H9 (cell line): ENCODE data around the gene PTPN23. TPM values are rescaled to one million over a fixed set of nuclear protein-coding genes. Genes with fewer than 3 reads are reported as not detected.

Experiments
- DNase-seq: peaks from one replicate; pipeline ENCODE4 v3.0.0-alpha.2; 2017
- H2AFZ ChIP-seq: one replicate; pipeline ENCODE4 v1.6.1; 2013; ENCODE audit warnings: mild to moderate bottlenecking, low read length, control low read depth, moderate library complexity
- H2AK5ac ChIP-seq: 2 replicates; pipeline ENCODE4 v1.6.1; 2013; ENCODE audit warnings: low read length, control low read depth, mixed read lengths; ENCODE audit not compliant: insufficient read length
- H2BK120ac ChIP-seq: one replicate; pipeline ENCODE4 v1.6.1; 2013; ENCODE audit warnings: low read depth, mild to moderate bottlenecking, low read length, control low read depth, inconsistent platforms; ENCODE audit not compliant: poor library complexity, severe bottlenecking
- H2BK12ac ChIP-seq: 2 replicates; pipeline ENCODE4 v1.6.1; 2013; ENCODE audit warnings: low read length, control low read depth, mixed read lengths, low read depth; ENCODE audit not compliant: insufficient read length
- H2BK15ac ChIP-seq: 2 replicates; pipeline ENCODE4 v1.6.1; 2013; ENCODE audit warnings: low read depth, low read length, control low read depth
- H2BK20ac ChIP-seq: one replicate; pipeline ENCODE4 v1.6.1; 2013; ENCODE audit warnings: low read depth, mild to moderate bottlenecking, low read length, control low read depth, inconsistent platforms; ENCODE audit not compliant: poor library complexity, severe bottlenecking
- H2BK5ac ChIP-seq: 2 replicates; pipeline ENCODE4 v1.6.1; 2013; ENCODE audit warnings: low read length, control low read depth, mixed read lengths; ENCODE audit not compliant: insufficient read length
- H3K14ac ChIP-seq: 2 replicates; pipeline ENCODE4 v1.6.1; 2013; ENCODE audit warnings: low read length, control low read depth; ENCODE audit not compliant: insufficient read depth
- H3K18ac ChIP-seq: 2 replicates; pipeline ENCODE4 v1.6.1; 2013; ENCODE audit warnings: low read depth, mild to moderate bottlenecking, mixed read lengths, low read length, control low read depth; ENCODE audit not compliant: insufficient read length
- H3K23ac ChIP-seq: 2 replicates; pipeline ENCODE4 v1.6.1; 2013; ENCODE audit warnings: low read length, control low read depth, mixed read lengths, low read depth; ENCODE audit not compliant: insufficient read length
- H3K23me2 ChIP-seq: 2 replicates; pipeline ENCODE4 v1.6.1; 2013; ENCODE audit warnings: low read depth, mild to moderate bottlenecking, mixed read lengths, low read length, control low read depth; ENCODE audit not compliant: insufficient read length, poor library complexity, severe bottlenecking
- H3K27ac ChIP-seq: 2 replicates; pipeline ENCODE4 v1.5.1; 2013; ENCODE audit warnings: low read length, control low read depth, mixed read lengths, low read depth; ENCODE audit not compliant: insufficient read length
- H3K27me3 ChIP-seq: 2 replicates; pipeline ENCODE4 v1.6.1; 2013; ENCODE audit warnings: low read length, control low read depth, inconsistent platforms; ENCODE audit not compliant: insufficient read depth
- H3K4ac ChIP-seq: 2 replicates; pipeline ENCODE4 v1.6.1; 2013; ENCODE audit warnings: low read depth, mild to moderate bottlenecking, control low read depth, inconsistent platforms, low read length, moderate library complexity
- H3K4me1 ChIP-seq: 2 replicates; pipeline ENCODE4 v1.6.1; 2013; ENCODE audit warnings: low read length, control low read depth, inconsistent platforms; ENCODE audit not compliant: insufficient read depth
- H3K4me2 ChIP-seq: 2 replicates; pipeline ENCODE4 v1.6.1; 2013; ENCODE audit warnings: low read length, control low read depth, mixed read lengths; ENCODE audit not compliant: insufficient read length, insufficient read depth
- H3K56ac ChIP-seq: 2 replicates; pipeline ENCODE4 v1.6.1; 2013; ENCODE audit warnings: low read depth, mild to moderate bottlenecking, mixed read lengths, low read length, control low read depth; ENCODE audit not compliant: insufficient read length
- H3K79me1 ChIP-seq: 2 replicates; pipeline ENCODE4 v1.6.1; 2013; ENCODE audit warnings: low read depth, mild to moderate bottlenecking, moderate library complexity, low read length, control low read depth, inconsistent platforms; ENCODE audit not compliant: insufficient read depth, poor library complexity, severe bottlenecking
- H3K79me2 ChIP-seq: 2 replicates; pipeline ENCODE4 v1.6.1; 2013; ENCODE audit warnings: low read length, control low read depth, inconsistent platforms; ENCODE audit not compliant: insufficient read depth
- H3K9ac ChIP-seq: 2 replicates; pipeline ENCODE4 v1.6.1; 2013; ENCODE audit warnings: low read length, control low read depth, mixed read lengths; ENCODE audit not compliant: insufficient read length; ENCODE audit errors: extremely low read depth
- H3K9me3 ChIP-seq: one replicate; pipeline ENCODE4 v1.6.1; 2013; ENCODE audit warnings: low read depth, low read length, inconsistent platforms; ENCODE audit not compliant: control insufficient read depth
- H3T11ph ChIP-seq: one replicate; pipeline ENCODE4 v1.6.1; 2013; ENCODE audit warnings: mild to moderate bottlenecking, low read length, control low read depth, inconsistent platforms
- H4K20me1 ChIP-seq: one replicate; pipeline ENCODE4 v1.6.1; 2013; ENCODE audit not compliant: control insufficient read depth, insufficient read length, insufficient read depth
- H4K5ac ChIP-seq: 2 replicates; pipeline ENCODE4 v1.6.1; 2013; ENCODE audit warnings: low read depth, mild to moderate bottlenecking, mixed read lengths, low read length, control low read depth; ENCODE audit not compliant: insufficient read length
- H4K8ac ChIP-seq: replicated peaks from 2 replicates; pipeline ENCODE4 v1.6.1; 2013; ENCODE audit warnings: low read length, control low read depth, mixed read lengths, low read depth; ENCODE audit not compliant: insufficient read length
- H4K91ac ChIP-seq: 2 replicates; pipeline ENCODE4 v1.6.1; 2013; ENCODE audit warnings: low read depth, mild to moderate bottlenecking, moderate library complexity, mixed read lengths, low read length, control low read depth; ENCODE audit not compliant: insufficient read length
- H3K27ac Mint-ChIP-seq, 3 experiments: 2 replicates in 2 of 3; 3 replicates in 1 of 3; pipeline ENCODE4 v1.8.0; 2020 to 2021; ENCODE audit warnings: mixed read lengths in 3 of 3, mild to moderate bottlenecking in 1 of 3, moderate library complexity in 1 of 3
- H3K27me3 Mint-ChIP-seq: 2 replicates; pipeline ENCODE4 v1.8.0; 2021; ENCODE audit warnings: low read depth, mild to moderate bottlenecking, moderate library complexity, mixed read lengths
- H3K36me3 Mint-ChIP-seq, 3 experiments: 2 replicates in 2 of 3; 3 replicates in 1 of 3; pipeline ENCODE4 v1.8.0; 2020 to 2021; ENCODE audit warnings: low read depth in 3 of 3, mixed read lengths in 3 of 3; ENCODE audit not compliant: insufficient read depth in 1 of 3
- H3K4me1 Mint-ChIP-seq, 2 experiments: 2 replicates each; pipeline ENCODE4 v1.8.0; 2020; ENCODE audit warnings: mixed read lengths in 2 of 2
- H3K4me3 Mint-ChIP-seq, 2 experiments: 2 replicates in 1 of 2; 3 replicates in 1 of 2; pipeline ENCODE4 v1.8.0; 2020 to 2021; ENCODE audit warnings: mild to moderate bottlenecking in 2 of 2, mixed read lengths in 2 of 2, moderate library complexity in 1 of 2
- H3K9me3 Mint-ChIP-seq, 2 experiments: 2 replicates in 1 of 2; 3 replicates in 1 of 2; pipeline ENCODE4 v1.8.0; 2020; ENCODE audit warnings: mild to moderate bottlenecking in 2 of 2, mixed read lengths in 2 of 2, moderate library complexity in 1 of 2
- WGBS: extraction: QIAGEN DNeasy Blood & Tissue Kit; methylation state at CpG from one replicate; pipeline ENCODE4 v1.1.7; 2013; ENCODE audit warnings: missing lambda C conversion rate, low lambda C conversion rate, mixed read lengths; ENCODE audit not compliant: insufficient read length; ENCODE audit errors: extremely low coverage; 5-methylcytosine and 5-hydroxymethylcytosine counted together
- total RNA-seq: library from RNA; stranded (reverse); gene quantifications from 2 replicates; pipeline ENCODE4 v1.2.1, GENCODE V29; 2021
- TF ChIP-seq, protein P1 (sequence below): fragments of 200-600 bp; sonication (generic); conservative IDR thresholded peaks from 3 replicates; pipeline ENCODE4 v1.8.0; 2021; ENCODE audit warnings: antibody characterized with exemption, mild to moderate bottlenecking

Gene PTPN23
- total RNA-seq, 1 experiment from 2014 or later = 42.2 TPM

DNA sequence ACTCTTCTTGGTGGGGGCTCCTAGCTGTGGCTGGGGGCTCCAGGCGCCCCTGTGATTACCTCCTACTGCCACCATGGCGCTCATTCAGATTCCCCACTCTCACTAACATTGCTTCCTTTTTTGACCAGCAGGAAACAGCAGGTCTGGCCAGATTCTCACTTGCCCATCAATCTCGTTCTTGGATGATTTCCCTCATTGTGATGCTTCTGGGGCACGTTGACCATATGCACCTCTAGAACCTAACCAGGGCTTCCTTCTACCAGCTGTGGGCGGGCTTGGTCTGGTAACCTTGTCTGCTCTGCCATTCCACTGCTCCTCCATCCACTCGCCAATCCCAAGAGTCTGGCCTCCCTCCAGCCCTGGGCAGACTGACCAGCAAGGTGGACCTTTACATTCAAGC, 35.9 kb upstream of the PTPN23 start:
- Histone ChIP-seq H3K79me2 (no peaks in the 10 kb centered on the region), H3K4me1 (no peaks in the 10 kb centered on the region), H2BK20ac (no peak overlapping the region), H2BK5ac (no peak overlapping the region), H4K8ac (no peak overlapping the region), H4K5ac (no peak overlapping the region), H3K9ac (no peak overlapping the region), H2AK5ac (no peak overlapping the region), H3K14ac (no peak overlapping the region), H3K4me2 (no peak overlapping the region), H4K91ac (no peak overlapping the region), H3K27ac (no peak overlapping the region), H3K23ac (no peak overlapping the region), H3K18ac (no peak overlapping the region), H4K20me1 (no peaks in the 10 kb centered on the region), H2BK15ac (no peak overlapping the region), H2BK12ac (no peak overlapping the region), H3K4ac (no peak overlapping the region), H3K27me3 (no peaks in the 10 kb centered on the region), H3K9me3 (no peaks in the 10 kb centered on the region), H3K23me2 (no peaks in the 10 kb centered on the region), H3K79me1 (no peaks in the 10 kb centered on the region), H3K56ac (no peak overlapping the region), H3T11ph (no peak overlapping the region), H2BK120ac (no peak overlapping the region), H2AFZ (no peak overlapping the region)
- H3K9me3 Mint-ChIP-seq = no peaks in the 10 kb centered on the region
- no peak for DNase-seq
- peaks cover 29 to 49% (median 32%) of the 10 kb centered on the region in 3 experiments; a peak in 6 of 7 replicates for H3K36me3 Mint-ChIP-seq
- H3K27ac Mint-ChIP-seq = no peak overlapping the region; a peak in 3 of 7 replicates
- TF ChIP-seq, protein P1, sequence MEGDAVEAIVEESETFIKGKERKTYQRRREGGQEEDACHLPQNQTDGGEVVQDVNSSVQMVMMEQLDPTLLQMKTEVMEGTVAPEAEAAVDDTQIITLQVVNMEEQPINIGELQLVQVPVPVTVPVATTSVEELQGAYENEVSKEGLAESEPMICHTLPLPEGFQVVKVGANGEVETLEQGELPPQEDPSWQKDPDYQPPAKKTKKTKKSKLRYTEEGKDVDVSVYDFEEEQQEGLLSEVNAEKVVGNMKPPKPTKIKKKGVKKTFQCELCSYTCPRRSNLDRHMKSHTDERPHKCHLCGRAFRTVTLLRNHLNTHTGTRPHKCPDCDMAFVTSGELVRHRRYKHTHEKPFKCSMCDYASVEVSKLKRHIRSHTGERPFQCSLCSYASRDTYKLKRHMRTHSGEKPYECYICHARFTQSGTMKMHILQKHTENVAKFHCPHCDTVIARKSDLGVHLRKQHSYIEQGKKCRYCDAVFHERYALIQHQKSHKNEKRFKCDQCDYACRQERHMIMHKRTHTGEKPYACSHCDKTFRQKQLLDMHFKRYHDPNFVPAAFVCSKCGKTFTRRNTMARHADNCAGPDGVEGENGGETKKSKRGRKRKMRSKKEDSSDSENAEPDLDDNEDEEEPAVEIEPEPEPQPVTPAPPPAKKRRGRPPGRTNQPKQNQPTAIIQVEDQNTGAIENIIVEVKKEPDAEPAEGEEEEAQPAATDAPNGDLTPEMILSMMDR = no peak
- peaks cover 5 to 6% of the 10 kb centered on the region in 2 experiments; a peak in 2 of 4 replicates for H3K4me1 Mint-ChIP-seq
- no CpG with 5 or more reads among the region's 6 CpGs for WGBS
- H3K4me3 Mint-ChIP-seq = no peak overlapping the region
- no peaks in the 10 kb centered on the region for H3K27me3 Mint-ChIP-seq
